NK-92 (cell line): ENCODE data around the gene SCN5A.

Experiments used
- DNase-seq: peaks from one replicate; lab custom pipeline; 2025; ENCODE audit not compliant: unreplicated experiment; lab: John Stamatoyannopoulos, UW

Gene SCN5A

DNA sequence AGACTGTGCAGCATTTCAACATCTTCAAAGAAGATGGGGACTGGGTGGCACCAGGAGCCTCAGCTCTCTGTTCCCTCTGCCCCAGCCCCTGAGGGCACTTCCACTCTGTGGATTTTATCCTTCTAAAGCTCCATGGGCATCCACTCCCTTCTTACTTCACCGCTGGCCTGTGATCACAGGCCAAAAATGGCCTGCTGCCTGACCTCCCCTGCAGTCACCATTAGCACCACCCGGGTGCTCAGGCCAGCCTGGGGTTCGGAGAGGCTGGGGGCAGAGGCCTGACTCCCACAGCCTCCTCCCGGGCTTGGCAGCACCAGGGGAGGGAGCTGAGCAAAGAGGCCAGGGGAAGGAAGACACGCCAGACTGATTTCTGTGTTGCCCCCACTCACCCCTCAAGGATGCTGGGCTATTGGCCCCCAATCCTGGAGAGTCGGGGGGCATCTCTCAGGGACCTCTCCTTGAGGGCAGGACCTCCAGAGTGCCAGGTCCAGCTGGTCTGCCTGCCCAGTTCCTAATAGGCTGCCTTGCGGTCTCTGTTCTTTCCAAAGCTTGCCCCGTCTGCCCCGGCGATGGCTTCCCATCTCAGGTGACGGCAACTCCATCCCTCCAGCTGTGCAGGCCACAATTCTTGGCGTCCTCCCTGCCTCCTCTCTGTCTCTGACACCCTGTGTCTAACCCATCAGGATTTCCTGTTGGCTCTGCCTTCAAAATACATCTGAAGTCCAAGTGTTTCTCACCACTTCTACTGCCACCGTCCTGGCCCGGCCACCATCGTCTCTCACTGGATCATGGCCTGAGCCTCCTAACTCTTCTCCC, 86.2 kb downstream of the SCN5A start:
- no peak for DNase-seq

DNA sequence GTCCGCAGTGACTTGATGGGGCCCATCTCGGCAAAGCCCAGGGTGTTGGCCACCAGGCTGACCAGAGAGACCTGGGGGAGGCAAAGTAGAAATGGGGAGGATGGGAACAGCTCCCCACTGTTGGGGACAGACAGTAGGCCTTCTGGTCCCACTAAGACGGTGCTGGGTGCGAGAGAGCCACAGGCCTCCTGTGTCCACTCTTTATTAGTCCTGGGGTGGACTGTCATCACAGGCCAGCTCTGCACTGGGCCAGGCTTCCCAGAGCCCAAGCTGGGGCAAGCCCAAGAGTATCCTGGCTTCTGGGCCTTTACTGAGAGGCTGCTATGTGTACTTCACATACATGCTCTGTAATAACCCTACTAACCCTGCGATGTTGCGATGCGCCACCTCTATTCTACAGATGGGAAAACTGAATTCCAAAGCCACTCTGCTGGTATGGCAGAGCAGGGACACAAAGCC, 87.0 kb downstream of the SCN5A start:
- DNase-seq = no peak

DNA sequence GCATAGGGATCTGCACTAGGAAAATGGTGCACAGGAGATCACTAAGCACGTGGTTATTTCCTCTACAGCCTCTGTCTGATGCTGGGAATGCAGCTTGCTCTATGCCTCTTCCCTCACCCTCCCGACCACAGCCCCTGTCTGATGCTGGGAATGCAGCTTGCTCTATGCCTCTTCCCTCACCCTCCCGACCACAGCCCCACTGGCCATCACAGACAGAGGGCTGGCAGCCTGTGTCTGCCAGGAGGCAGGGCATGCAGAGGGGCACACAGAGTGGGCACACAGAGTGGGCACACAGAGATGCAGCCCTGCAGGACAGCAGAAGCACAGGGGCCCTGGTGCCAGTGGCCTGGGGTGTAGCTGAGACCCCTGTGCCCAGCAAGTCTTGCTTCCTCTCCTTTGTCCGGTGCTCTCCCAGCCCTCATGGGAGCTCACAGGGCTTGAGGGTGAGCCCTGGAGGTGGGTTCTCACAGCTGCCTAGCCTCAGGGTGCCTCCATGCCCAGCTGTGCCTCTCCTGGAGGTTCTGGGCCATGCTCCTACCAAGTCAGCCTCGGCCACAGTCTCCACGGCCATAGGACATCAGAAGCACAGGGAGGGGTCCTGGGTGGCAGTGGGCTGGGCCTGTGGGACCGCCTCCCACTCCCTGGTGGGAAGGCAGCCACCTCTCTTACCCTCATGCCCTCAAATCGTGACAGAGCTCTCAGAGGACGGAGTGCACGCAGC, 87.6 kb downstream of the SCN5A start:
- DNase-seq = no peak

DNA sequence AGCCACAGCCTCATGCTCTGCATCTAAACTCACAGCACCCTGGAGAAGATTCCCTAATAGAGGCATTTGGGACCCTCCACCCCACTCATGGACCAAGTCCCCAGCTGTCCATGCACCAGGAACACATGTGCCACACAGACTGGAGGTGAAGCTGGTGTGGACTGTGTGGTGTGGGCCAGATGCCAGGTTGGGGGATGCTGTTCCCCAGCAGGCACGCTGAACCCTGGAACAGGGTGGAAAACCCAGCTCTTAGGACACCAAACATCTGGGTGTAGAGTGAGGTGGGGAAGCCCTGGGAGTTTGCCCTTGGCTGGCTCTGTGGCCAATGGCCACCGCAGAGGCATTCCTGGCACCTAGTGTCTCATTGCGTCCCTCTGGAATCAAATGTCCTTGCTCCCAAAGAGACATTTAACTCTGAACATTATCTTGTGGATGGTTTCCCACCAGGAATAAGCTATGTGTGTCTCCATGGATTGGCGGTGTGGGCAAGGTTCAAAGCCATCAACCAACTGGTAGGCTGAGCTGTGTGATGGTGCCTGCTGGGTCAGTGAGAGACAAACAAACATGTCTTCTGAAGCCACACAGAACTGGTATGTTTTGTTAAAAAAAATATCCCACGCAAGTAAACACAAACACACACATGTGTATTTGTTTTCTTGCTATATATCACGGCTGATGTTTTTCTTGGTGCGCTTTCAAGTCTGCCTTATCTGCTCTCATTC, 88.3 kb downstream of the SCN5A start:
- DNase-seq = no peak

DNA sequence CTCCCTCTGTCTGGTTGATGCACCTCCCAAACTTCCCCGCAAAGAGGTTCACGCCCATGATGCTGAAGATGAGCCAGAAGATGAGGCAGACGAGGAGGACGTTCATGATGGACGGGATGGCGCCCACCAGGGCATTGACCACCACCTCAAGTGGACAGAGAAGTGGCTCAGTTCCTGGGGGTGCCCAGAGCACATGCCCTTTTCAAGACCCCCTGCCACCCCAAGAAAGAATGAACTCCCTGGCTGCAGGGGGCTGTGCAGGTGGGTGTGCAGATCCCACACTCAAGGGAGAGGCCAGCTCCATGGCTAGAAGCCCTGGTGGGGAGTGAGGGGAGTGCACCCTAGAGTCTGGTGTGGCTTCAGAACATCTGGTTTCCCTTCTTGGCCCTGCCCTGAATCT, 89.2 kb downstream of the SCN5A start:
- no peak for DNase-seq

DNA sequence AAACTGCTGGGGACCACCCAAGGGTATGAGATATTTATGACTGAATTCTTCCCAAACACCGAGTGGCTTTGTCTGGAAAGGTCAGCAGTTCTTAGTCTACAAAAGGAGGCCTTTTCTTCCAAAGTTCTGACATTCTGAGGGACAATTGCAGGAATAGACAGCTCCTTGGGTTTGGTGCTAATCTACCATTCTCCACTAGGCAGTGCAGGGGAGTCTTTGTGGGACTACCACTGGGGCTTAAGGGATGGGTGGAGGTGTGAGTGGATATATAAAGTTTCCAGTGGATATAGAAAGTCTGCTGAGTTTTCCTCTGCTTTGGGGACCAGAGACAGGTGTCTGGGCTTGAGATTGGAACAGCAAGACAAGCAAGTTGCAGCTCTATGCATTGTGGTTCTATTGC, 90.6 kb downstream of the SCN5A start:
- no peak for DNase-seq

DNA sequence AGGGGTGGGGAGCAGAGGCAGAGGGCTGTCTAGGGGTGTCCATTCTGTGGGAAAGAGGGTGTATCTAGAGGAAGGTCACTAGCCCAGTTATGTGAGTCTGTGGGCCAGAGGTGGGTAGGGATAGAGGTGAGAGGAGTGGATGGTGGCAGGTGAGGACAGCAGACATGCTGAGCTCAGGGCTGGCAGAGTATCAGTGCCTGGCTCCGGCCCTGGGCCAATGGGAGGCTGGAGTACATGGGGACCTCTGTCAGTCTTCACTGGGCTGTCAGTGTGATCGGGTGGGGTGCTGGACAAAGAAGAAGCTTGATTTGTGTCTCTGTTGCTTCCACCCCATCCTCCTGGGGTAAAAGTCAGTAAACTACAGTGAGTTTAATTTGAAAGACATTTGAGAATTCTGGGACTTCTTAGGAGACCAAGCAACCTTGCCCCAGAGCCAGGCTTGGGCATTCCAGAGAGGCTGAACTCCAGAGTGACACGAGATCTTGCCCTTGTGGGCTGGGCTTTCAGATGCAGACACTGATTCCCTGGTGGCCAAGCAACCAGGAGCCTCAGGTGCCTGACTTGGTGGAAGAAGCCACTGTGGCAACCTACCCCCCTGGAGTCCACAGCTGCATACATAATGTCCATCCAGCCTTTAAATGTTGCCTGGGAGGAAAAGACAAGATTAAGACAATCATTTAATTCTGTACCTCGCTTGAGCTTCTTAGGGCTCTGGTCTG, 92.7 kb downstream of the SCN5A start:
- no peak for DNase-seq

DNA sequence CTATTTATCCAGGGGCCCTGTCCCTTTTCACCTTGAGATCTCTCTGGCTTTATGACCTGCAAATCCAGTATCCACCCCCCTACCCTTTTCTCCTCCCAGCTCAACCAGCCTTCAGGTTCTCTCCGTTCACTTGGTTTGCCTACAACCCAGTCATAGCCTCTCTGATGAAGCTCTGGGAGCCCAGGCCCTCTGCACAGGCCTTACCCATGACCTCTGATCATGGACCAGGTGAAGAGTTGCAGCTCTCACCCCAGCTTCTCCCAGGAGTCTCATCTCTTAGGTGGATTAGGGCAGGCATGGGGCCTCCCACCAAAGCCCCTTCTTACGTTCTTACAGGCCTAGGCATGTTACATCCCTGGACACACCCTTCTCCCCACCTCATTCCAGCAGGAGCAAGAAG, 93.6 kb downstream of the SCN5A start:
- DNase-seq = no peak

DNA sequence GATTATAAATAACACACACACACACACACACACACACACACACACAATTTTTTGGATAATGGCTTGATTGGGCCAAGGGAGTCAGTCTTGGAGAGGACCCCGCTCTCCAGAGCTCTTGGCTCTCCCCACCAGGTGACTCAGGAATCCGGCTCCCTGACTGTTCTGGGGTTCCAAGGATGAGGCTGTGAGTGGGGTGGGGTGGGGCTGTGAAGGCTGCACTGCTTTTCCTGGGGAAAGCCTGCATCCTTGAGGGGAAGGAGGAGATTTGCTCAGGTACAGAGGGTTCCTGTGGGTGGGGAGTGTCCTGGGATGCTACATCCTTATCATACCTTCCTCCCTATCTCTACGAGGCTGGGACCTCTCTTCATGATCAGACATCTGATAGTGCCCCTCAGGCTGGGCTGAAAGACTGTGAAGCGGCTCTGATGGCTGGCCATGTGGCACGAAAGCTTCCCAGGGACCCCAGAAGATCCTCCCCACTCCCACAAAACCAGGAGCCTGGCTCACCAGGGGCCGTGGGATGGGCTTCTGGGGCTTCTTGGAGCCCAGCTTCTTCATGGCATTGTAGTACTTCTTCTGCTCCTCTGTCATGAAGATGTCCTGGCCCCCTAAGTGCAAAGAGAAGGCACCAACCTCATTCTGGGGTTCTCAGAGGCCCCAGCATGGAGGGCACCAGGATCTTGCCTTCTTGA, 94.2 kb downstream of the SCN5A start:
- no peak for DNase-seq

DNA sequence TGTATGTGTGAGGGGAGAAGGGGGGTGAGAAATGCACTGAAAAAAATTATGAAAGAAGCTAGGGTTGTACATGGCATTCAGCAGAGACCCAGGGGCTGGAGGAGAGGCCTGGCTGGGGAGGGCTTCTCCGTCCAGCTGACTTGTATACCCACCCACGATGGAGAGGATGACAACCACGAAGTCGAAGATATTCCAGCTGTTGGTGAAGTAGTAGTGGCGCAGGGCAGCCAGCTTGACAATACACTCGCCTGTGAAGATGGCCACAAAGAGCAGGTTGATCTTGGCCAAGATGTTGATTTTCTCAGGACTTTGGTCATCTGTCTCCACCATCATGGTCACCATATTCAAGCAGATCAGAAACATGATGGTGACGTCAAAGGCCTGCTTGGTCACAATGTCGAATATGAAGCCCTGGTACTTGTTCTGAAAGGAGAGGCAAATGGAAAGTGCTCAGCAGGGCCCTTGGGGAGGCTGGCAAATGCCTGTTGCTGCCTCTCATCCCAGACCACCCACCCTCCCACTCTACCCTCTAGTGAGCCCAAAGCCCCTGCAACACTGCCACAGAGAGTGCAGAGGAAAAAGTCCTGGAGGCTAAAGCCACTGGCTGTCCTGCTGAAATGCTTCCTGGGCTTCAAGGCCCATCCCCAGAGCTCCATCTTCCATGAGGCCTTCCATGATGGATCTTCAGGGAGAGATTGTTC, 95.2 kb downstream of the SCN5A start:
- no peak for DNase-seq

DNA sequence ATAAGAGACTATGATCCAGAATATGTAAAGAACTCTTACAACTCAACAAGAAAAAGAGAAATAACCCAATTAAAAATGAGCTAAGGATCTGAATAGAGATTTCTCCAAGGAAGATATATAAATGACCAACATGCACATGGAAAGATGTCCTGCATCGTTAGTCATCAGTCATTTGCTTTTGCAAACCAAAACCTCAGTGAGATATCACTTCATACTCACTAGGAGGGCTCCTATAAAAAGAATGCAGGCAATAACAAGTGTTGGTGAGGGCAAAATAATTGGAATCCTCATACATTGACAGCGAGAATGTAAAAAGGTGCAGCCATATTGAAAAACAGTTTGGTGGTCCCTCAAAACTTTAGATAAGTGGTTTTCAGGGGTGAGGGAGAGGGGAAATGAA, 96.4 kb downstream of the SCN5A start:
- no peak for DNase-seq

DNA sequence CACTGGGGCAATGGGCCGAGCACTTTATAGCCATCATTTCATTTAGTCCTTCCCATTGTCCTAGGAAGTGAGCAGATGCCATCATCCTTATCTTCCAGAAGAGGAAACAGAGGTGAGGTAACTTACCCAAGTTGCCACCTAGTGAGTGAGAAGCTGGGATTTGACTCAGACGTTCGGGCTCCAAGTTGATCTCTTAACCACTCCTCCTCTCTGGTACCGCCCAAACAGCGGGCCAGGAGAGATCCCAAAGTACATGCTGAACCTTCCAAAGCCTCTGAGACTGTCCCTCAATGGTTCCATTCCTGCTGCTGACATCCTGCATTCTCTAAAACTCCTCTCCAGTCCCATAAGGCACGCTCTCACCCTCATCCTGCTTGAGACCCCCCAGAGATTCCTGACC, 97.1 kb downstream of the SCN5A start:
- no peak for DNase-seq

DNA sequence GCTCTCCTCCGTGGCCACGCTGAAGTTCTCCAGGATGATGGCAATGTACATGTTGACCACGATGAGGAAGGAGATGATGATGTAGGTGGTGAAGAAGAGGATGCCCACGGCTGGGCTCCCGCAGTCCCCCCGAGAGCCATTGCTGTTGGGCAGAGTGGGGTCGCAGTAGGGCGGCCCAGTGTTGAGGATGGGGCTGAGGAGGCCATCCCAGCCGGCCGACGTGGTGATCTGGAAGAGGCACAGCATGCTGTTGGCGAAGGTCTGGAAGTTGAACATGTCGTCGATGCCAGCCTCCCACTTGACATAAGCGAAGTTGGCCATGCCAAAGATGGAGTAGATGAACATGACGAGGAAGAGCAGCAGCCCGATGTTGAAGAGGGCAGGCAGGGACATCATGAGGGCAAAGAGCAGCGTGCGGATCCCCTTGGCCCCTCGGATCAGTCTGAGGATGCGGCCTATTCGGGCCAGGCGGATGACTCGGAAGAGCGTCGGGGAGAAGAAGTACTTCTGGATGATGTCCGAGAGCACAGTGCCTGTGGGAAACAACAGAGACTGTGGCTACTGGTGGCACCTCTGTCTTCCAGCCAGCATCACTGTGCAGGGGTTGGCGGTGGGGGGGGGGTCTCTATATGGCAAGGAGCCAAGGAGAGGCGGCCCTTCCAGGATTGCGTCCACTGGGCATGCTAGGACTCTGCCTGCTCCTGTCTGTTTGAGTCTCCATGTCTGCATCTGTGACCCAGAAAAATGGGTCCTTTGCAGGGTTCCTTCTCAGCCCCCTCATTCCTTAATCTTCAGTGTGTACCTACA, 98.3 kb downstream of the SCN5A start:
- DNase-seq = no peak

DNA sequence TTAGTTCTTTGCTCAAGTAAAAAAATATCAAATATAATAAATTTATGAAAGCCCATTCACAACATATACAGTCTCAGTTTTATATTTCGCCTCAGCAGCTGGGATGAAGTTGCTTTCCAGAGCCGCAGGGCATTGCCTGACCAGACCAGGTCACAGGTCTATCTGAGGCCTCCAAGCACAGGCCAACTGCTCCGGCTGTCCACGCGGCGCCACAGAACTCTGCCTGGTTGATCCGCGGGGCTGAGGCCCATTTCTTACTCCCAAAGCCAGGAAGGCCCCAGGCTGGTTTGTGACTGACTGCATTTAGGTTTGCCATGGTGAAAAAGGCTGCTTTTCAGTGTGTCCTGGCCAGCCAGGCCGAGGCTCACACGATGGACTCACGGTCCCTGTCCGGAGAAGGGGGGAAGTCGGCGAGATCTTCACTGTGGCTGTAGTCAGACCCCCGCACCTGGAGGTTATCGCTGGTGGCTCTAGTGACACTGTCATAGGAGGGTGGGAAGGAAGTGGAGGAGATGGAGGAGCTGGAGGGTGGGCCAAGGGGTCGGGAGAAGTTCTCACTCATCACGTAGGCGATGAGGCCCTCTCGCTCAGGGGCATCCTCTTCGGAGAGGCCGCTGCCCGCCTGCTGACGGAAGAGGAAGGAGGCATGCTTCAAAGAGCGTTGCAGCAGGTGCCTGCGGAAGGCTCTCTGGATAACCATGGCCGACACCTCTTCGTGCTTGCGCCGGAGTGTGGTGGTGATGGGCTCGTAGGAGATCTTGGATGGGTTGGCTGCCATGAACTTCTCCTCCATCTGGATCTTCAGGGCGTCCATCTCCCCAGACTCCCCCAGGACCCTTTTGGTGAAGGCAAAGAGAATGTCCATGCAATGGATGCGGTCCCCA, 99.3 kb downstream of the SCN5A start:
- DNase-seq = no peak

DNA sequence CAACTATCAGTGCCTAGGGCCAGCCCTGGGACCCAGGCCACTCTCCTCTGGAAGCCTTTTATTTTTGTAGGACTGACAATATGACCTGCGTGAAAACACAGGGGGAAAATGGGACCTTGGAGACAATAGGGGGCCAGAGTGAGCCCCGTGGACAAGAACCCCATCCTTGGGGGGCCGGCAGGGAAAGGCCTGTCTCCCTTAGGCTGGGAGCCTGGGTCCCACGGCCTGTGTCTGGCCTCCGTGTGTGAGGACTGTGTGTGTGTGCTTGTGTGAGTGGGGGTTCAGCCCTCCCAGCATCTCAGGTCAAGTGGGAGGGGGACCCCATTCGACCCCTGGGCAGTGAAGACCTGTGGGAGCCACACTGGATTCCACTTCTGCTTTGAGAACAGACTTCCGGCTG, 100.0 kb downstream of the SCN5A start:
- DNase-seq = no peak

DNA sequence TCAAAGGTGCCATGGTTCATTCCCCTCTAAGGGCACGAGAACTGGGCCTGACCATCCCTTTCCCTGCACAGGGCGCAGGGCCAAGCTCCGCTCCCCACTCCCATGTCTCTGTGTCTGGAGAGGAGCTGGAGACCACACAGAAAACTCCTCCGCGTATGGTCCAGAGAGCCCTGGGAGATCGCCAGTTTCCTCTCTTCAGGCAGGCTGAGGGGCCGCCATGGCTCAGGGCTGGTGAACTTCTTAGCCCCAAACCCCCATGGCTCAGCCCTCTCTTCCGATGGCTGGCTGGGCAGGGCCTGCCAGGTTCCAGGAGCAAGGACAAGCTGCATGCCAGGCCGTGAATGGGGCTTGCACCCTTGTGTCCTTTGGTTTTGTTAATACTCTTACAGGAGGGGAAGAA, 100.4 kb downstream of the SCN5A start:
- no peak for DNase-seq

DNA sequence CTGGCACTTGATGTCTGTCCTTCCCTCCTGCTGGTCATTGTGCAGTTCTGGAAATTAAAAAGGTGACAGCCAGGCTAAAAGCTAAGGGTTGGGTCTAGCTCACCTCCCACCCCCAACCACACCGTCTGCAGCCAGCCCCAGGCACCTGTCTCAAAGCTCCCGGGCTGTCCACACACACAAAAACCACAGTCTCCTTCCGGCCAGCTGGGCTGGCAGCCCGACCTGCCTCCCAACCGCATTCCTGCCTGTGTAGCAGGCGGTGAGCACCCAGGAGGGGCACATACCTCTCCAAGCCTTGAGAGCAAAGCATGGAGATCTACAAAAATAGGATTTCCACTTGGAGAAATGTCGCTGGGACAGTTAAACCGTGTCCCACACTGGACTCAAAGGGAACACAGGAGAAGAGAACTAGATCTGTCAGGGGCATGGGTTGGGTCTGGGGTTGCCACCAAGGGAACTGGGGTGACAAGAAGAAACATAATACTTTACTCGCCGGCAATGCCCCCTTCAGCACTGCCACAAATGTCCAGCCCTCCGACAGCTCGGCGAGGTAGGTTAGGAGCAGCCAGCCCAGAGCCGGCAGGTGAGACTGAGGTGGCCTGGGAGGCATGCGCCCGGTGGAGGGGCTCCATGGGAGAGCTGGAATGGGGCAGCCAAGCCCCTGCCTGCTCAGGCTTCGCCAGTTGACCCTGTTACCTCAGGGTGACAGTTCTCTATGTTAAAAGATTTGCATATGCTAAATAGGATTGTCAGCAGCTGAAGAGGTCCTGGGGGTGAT, 101.1 kb downstream of the SCN5A start:
- DNase-seq = no peak
